ENCODE data around the gene CCNL1.

- TF ChIP-seq YY1 (IDR thresholded peaks at IDR 0.05; ENCODE audit: insufficient read depth, insufficient read length) (no peak), ZNF274 (IDR thresholded peaks at IDR 0.05; ENCODE audit: low read depth, low read length) (no peak), SUZ12 (IDR thresholded peaks at IDR 0.05; ENCODE audit: extremely low read depth, insufficient read depth, insufficient read length) (no peak)
These were observed 12.8 kb upstream of the CCNL1 start for GRCh38 chr3:157172746-157173145.

All from NT2/D1 (cell line).